HT1080 (cell line): ENCODE data around the gene SPDYE6. TPM values are rescaled to one million over a fixed set of nuclear protein-coding genes. Genes with fewer than 3 reads are reported as not detected.
A peak's percentile ranks its signal among the peaks of the same experiment; 100 is the strongest.
"Not testable (repeated sequence)": the region's sequence is repeated elsewhere in the genome, so short reads cannot be mapped to it uniquely, and the experiment has no call there.

Source experiments
- DNase-seq: peaks from one replicate; pipeline ENCODE4 v3.0.0-alpha.2; 2015; ENCODE audit warnings: low read depth
- total RNA-seq: library from RNA; depleted of rRNA; stranded (reverse); fragments of >200 nt; shearing (Covaris generic); gene quantifications from 2 replicates; pipeline ENCODE4 v1.2.3, GENCODE V29; 2014

Gene SPDYE6
- total RNA-seq, 1 experiment from 2014 or later, result not detected

DNA sequence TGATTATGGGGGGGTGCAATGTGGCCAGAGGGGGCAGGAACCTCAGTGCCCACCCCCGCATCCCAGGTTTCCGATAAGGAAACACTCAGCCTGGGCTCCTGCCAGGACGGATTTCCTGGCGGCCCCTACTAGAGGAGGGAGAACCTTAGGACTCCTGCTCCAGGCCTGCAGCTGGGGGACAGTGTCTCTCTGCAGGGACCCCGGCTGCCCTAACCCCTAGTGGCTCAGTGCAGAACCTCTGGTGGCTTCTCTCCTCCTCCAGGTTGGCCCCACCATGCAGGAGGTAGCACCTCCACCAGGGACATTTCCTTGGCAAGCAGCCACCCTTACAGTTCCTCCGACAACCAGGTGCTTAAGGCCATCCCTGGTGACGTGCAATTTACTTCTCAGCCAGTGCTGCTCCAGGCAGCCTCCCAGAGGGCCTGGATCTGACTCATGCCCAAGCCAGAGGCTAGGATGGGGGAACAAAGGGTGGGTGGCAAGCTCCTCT is 37.7 kb downstream of the SPDYE6 start:
- peak; percentile 32 for DNase-seq

DNA sequence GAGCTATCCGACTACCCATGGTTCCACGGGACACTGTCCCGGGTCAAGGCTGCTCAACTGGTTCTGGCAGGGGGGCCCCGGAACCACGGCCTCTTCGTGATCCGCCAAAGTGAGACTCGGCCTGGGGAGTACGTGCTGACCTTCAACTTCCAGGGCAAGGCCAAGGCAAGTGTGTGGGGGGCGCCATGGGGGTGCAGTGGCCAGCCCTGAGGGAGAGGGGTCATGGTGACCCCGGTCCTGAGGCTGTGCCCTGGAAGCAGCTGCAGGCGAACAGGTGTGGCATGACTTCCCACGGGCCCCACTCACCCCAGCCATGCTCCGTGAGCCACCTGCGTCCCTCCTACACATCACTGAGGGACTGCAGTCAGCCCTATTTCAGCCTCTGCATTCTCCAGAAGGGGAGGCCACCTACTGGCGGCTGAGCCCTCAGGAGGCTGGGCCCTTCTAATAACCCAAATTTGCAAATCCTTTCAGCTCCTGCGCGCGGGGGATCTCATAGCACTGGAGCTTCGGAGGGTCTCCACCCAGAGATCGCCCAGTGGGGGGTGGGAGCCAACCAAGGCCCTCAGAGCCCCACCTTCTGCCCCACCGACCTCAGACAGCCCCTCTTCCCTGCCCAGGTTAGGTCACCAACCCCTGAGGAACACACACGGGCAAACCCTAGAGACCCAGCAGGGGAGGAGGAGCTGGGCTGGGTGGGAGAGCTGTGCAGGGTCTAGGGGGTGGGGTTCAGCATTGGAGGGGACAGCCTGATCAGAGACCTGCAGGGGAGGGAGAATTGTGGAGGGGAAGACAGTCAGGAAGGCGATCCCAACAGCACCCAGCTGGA is 38.8 kb downstream of the SPDYE6 start:
- no peak for DNase-seq

DNA sequence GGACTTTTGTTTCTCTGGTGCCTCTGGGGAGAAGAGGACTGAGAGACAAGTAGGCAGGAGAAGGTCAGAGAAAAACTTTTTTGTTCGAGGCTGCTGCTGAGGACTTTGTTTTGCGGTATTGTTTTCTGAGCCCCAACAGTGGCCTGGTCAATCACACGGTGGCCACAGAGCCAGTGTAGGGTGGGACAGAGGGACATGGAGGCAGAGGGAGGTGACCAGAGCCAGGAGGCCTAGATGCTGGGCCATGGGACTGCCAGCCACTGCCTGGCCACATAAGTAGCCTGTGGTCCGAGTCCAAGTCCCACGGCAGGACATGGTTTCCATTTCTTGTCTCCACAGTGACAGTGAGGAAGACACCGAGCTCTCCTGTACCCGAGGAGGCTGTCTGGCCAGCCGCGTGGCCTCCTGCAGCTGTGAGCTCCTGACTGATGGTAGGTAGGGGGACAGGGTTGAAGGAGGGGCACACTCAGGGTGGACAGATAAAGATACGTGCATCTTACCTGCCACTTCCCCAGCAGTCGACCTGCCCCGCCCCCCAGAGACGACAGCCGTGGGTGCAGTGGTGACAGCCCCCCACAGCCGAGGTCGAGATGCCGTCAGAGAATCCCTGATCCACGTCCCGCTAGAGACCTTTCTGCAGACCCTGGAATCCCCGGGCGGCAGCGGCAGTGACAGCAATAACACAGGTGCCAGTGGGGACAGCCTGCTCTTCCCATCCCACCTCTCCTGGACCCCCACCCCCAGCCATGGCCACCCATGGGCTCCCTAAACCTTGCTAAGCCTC is 42.1 kb downstream of the SPDYE6 start:
- DNase-seq, result no peak

DNA sequence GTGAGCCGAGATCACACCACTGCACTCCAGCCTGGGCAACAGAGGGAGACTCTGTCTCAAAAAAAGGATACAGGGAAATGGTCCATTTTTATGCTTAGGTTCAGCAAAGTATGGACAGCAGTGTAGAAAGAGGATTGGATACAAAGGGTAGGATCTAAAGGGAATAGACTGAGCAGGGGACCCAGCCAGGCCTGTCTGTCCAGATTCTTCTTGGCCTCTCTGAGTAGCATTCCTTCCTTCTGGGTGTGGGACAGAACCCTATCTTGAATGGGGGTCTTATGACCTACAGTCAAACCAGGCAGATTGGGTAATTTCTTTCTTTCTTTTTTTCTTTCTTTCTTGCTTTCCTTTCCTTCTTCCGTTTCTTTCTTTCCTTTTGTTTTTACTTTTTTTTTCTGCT is 43.9 kb downstream of the SPDYE6 start:
- no peak for DNase-seq

DNA sequence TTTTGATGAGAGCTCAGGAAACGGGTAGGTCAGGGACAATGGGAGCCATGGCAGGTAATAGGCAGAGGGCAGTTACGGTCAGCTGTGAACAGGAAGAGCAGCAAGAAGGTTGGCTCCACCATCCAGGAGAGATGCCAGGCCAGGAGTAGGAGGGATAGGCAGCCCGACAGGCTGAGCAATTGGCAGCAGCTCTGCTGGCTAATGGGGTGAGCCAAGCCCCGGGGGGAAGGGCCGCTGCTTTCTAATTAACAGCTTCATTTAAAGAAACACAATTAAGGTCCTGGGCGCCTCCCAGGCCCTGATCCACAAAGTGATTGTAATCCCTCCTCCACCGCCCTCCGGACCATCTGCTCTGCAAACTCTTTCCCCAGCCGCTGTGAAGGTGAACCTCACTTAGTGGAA is 45.8 kb downstream of the SPDYE6 start:
- DNase-seq, result no peak

DNA sequence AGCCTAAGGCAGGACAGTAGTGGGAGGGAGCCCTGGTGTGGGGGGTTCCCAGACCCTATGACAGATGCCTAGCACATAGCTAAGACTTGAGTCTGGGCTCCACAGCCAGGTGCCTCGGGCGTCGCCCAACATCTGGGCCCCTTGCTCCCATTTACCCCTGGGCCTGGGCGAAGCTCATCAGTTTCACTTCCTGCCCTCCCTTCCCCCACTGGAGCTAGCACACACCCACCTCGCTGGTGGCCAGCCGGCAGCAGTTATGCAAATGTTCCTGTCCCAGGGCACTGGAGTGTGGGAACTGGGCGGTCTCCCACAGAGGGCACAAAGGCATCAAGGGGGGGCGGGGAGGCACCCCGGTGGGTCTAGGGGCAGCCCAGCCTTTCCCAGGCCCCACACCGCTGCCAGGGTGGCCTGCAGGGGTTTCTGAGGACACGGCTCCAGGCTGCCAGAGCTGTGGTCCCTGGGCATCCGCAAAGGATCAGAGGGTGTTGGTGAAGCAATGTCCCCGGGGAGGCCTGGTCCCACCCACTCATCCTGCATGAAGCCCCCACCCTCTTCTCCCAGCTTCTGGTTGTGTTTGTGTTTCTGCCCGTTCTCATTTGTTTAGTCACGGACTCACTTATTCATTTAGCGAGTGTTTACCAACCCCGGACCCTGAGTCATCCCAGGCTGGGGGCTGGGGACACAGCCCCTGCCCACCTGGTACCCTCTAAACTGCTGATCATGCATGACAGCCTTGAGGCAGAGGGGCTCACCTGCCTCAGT is 49.1 kb downstream of the SPDYE6 start:
- DNase-seq, result peak; percentile 23

DNA sequence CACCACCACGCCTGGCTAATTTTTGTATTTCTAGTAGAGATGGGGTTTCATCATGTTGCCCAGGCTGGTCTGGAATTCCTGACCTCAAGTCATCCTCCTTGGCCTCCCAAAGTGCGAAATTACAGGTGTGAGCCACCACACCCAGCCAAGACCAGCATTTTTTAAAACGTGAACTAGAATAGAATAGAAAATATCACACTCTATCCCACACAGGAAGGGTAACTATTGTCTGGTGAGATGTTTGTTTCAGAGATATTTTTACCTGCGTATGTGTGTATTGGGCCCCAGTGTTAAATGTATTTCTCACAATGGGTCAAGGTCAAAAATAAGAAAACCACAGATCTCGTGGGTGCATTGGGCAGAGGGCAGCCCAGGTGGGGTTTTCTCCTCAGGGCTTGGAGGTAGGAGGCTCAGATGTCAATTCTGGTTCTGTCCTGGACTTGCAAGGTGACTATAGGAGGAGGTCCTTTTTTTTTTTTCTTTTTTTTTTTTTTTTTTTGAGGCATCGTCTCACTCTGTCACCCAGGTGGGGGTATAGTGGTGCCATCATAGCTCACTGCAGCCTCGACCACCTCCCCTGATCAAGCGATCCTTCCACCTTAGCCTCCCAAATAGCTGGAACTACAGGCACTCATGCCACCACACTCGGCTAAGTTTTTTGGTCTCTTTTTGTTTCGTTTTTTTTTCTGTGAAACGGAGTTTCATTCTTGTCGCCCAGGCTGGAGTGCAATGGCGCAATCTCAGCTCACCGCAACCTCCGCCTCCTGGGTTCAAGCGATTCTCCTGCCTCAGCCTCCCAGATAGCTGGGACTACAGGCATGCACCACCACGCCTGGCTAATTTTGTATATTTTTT is 50.6 kb downstream of the SPDYE6 start:
- DNase-seq, result no peak

DNA sequence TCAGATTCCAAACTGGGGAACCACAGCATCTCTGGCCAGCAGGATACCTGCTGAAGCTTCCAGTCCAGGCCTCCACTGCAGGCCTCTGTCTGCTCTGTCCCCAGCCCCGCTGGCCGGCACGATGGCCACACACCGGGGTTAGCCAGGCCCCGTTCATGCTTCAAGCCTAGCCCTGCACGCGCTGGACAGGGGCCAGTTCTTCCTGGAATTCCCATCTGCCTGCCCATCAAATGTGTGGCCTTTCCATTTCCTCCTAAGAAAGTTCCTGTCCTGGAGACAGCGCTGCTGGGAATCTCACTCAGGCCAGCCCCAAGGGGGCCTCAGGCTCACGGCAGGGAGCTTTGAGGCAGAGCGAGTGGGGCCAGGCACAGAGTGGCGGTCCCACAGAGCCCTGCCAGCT is 51.6 kb downstream of the SPDYE6 start:
- DNase-seq, result no peak

DNA sequence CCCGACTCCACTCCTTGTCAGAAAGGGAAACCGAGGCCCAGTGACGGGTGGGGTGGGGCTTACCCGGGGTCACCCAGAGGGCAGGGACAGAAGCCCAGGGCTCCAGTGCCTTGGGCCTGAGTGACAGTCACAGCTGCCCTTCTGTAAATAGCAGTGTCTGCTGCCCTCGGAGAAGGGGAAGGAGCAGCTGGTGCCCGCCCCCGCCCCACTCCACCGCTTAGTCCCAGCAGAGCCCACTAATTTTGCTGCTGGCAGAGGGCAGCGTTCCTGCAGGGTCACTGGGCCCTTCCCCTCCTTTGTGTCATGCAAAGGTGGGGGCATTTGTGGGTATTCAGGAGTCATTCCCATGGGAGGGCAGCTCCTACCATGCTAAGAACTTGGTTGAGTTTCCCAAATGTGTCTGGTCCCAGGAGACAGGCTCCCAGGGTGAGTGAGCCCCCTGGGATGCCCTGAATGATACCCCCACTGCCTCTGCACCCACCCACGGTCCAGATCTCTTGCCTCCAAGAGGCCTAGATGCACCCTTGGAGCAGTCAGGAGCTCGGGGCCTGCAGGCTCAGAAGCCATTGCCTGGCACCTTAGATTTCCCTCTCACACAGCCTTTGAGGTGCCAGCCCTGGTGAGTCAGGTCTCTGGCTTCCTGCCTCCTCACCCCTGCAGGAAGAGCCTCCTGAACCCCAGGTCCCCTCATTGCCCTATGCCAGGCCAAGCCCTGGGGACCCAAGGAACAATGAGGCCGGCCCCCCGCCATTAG is 52.4 kb downstream of the SPDYE6 start:
- DNase-seq, result no peak

DNA sequence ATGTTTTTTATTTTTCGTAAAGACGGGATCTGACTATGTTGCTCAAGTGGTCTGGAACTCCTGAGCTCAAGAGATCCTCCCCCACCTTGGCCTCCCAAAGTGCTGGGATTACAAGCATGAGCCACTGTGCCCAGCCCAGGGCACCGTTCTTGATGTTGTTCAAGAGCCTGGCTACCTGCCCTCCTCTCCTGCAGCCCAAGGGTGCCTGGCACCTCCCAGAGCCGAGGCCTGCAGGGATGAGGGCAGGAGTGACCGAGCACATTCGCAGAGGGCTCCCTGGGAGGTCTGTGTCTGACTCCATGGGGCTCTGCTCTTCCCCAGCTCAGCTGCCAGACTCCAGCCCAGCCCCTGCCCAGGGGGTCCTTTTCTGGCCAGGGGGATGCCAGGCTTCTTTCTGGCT is 54.2 kb downstream of the SPDYE6 start:
- no peak for DNase-seq

DNA sequence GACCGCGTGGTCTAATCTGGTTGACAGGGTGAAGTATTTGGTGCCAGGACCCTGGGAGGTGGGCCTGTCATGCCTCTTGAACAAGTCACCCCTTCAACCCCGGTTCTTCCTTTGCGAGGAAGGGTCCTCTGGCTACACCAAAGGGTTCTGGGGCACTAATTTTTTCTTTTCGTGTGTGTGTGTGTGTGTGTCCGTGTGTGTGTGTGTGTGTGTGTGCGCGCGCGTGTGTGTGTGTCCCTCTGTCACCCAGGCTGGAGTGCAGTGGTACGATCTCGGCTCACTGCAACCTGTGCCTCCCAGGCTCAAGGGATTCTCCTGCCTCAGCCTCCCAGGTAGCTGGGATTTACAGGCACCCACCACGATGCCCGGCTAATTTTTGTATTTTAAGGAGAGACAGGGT is 54.9 kb downstream of the SPDYE6 start:
- not testable (repeated sequence) for DNase-seq

DNA sequence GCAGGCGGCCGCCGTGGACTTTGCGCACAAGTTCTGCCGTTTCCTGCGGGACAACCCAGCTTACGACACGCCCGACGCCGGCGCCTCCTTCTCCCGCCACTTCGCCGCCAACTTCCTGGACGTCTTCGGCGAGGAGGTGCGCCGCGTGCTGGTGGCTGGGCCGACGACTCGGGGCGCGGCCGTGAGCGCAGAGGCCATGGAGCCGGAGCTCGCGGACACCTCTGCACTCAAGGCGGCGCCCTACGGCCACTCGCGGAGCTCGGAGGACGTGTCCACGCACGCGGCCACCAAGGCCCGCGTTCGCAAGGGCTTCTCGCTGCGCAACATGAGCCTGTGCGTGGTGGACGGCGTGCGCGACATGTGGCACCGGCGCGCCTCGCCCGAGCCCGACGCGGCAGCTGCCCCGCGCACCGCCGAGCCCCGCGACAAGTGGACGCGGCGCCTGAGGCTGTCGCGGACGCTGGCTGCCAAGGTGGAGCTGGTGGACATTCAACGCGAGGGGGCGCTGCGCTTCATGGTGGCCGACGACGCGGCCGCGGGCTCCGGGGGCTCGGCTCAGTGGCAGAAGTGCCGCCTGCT is 55.5 kb downstream of the SPDYE6 start:
- no peak for DNase-seq

DNA sequence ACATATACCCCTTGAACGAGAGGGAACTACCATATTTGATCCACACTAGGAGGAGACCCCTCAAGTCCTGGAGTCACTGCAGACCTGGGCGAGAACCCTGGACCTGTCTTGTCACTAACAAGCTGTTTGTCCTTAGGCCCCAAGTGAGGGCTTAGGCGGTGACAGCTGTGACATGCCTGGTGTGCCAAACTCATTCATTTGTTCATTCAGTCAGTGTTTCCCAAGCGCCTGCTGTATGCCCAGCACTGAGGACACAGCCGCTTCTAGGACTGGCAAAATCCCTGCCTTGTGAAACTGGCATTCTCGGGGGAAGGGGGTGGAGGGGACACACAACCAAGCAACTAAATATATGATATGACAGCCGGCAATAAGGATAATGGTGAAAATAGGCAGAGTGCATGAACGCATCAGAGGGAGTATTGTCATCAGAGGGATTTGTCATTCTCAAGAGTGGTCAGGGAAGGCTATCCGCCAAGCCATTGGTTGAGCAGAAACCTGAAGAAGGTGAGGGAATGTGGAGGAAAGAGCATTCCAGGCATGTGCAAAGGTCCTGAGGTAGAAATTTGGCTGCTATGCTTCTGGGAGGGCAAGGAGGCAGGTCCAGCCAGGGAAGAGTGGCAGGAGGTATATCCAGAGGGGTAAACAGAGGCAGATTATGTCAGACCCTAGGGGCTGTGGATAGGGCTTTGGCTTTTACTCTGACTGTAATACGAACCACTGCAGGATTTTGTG is 58.6 kb downstream of the SPDYE6 start:
- no peak for DNase-seq

DNA sequence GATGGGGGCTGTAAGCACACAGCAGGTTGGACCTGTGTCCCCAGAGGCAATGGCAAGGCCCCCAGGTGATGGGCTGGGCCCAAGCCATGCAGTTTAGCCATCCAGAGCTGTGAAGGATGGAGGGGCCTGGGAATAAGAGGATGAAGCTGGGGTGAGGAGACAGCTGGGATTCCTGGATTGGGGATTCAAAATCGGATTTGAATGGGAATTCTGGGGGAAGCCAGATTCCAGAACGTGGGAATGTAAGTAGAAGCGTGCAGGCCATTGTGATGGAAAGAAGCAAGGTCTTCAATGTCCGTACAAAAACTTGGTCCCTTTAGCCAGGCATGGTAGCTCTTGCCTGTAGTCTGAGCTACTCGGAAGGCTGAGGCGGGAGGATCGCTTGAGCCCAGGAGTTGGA is 59.7 kb downstream of the SPDYE6 start:
- no peak for DNase-seq

DNA sequence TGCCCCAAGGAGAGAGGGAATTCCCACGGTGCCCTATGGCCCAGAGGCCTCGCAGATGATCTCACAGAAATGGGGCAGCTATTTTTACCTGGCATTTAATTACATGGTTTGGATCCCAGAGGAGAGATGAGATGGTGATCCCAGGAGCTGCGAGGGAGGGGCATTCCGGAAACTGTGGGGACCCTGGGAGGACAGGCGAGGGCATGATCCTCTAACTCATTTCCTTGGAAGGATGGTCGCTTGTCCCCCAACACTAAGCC is 60.1 kb downstream of the SPDYE6 start:
- DNase-seq, result no peak
